ENCODE measurements around the gene COX19. TPM values are rescaled to one million over a fixed set of nuclear protein-coding genes. Genes with fewer than 3 reads are reported as not detected.
A peak's percentile ranks its signal among the peaks of the same experiment; 100 is the strongest.

COX19 gene
- total and polyA plus RNA-seq, 2 of the 13 experiments (the other 11 are each of a cell fraction or from before 2014, with no cell fraction given): 11.5 to 21.7 TPM

DNA sequence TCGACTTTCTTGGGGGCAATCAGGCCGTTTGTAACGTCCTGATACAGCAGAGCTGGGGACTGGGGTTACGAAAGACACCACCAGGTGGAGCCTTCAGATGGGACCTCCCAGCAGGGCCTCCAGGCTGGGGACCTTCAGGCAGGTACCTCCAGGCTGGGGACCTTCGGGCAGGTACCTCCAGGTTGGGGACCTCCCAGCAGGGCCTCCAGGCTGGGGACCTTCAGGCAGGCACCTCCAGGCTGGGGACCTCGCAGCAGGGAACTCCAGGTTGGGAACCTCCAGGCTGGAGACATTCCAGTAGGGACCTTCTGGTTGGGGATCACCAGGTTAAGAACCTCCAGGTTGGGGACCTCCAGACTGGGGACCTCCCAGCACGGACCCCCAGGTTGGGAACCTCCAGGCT is 45.5 kb upstream of the COX19 start (continued):
- TF ChIP-seq, protein P1, sequence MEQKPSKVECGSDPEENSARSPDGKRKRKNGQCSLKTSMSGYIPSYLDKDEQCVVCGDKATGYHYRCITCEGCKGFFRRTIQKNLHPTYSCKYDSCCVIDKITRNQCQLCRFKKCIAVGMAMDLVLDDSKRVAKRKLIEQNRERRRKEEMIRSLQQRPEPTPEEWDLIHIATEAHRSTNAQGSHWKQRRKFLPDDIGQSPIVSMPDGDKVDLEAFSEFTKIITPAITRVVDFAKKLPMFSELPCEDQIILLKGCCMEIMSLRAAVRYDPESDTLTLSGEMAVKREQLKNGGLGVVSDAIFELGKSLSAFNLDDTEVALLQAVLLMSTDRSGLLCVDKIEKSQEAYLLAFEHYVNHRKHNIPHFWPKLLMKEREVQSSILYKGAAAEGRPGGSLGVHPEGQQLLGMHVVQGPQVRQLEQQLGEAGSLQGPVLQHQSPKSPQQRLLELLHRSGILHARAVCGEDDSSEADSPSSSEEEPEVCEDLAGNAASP (CRISPR knock-in tag; IDR thresholded peaks at IDR 0.05; ENCODE audit: borderline replicate concordance): no peak

- Histone ChIP-seq H2AFZ (ENCODE audit: low read length) (no peak overlapping the region), H3K27me3 (ENCODE audit: control insufficient read depth in 1 of 2, insufficient read depth in 2 of 2, low read length in 2 of 2) (no peaks in the 10 kb centered on the region), H4K20me1 (ENCODE audit: insufficient read depth, low read length) (no peaks in the 10 kb centered on the region), H3K4me3 (replicated peaks in 1 of 3; ENCODE audit: insufficient read depth in 1 of 3, low read depth in 2 of 3, low read length in 3 of 3) (no peak overlapping the region), H3K9ac (ENCODE audit: insufficient read depth, low read depth, low read length) (no peak overlapping the region), H3K27ac (ENCODE audit: extremely low read length, insufficient read depth, low read length) (no peak overlapping the region), H3K4me2 (ENCODE audit: low read depth, low read length) (no peak overlapping the region), H3K79me2 (ENCODE audit: insufficient read depth, low read length) (peaks cover 5% of the 10 kb centered on the region), H3K9me3 (ENCODE audit: low read length) (no peaks in the 10 kb centered on the region), H3K36me3 (replicated peaks in 1 of 2; ENCODE audit: control insufficient read depth in 1 of 2, insufficient read depth in 2 of 2, low read length in 2 of 2) (peaks cover 2 to 9% of the 10 kb centered on the region in 2 experiments; a peak in 3 of 5 replicates), H3K4me1 (ENCODE audit: insufficient read depth, low read length) (peaks cover 29% of the 10 kb centered on the region)
- WGBS (ENCODE audit: low lambda C conversion rate): 96% methylated on average over 22 of the region's 42 CpGs
- DNase-seq (ENCODE audit: low spot score): no peak
- ChIA-PET POLR2A (interaction anchor here (0.7 kb wide), 2 partner anchors 42 to 70 kb away, joined by 3 to 4 read pairs; no protein-coding TSS in a partner anchor), CTCF (ENCODE audit: low intra/inter-chr PET ratio, low total read pairs) (interaction anchor here (0.7 to 1.4 kb wide), 2 partner anchors 24 to 46 kb away, joined by 3 to 7 read pairs; partner anchors contain the start of gene GPR146)
- BruUV-seq (replicated peaks): no TSS peak
- intact Hi-C loops (cut with micrococcal nuclease; ENCODE audit: unreplicated experiment) (no loop called here), in situ Hi-C loops (cut with HindIII; ENCODE audit: extremely low pct_ligation_motif_present, low pct_unique_long_range_greater_than_20kb) (no loop called here)
- no peak for FAIRE-seq
- TF ChIP-seq AGO2 (optimal IDR thresholded peaks at IDR 0.05; ENCODE audit: low read depth, low read length) (peak; percentile 50), HNRNPLL (IDR thresholded peaks at IDR 0.05; ENCODE audit: low read depth, low read length, poor library complexity, severe bottlenecking) (peak; percentile 1), EP300 (IDR thresholded peaks at IDR 0.05; ENCODE audit: low read depth in 2 of 2, low read length in 2 of 2) (no peak), EP300 (CRISPR knock-in tag; IDR thresholded peaks at IDR 0.05; ENCODE audit: borderline replicate concordance) (no peak), AHR (CRISPR knock-in tag; IDR thresholded peaks at IDR 0.05) (no peak), HES4 (CRISPR knock-in tag; IDR thresholded peaks at IDR 0.05; ENCODE audit: borderline replicate concordance) (no peak), CCAR2 (optimal IDR thresholded peaks at IDR 0.05; ENCODE audit: low read depth, low read length) (no peak), ZNF256 (CRISPR knock-in tag; conservative IDR thresholded peaks at IDR 0.05) (no peak)
- TF ChIP-seq, protein P2, sequence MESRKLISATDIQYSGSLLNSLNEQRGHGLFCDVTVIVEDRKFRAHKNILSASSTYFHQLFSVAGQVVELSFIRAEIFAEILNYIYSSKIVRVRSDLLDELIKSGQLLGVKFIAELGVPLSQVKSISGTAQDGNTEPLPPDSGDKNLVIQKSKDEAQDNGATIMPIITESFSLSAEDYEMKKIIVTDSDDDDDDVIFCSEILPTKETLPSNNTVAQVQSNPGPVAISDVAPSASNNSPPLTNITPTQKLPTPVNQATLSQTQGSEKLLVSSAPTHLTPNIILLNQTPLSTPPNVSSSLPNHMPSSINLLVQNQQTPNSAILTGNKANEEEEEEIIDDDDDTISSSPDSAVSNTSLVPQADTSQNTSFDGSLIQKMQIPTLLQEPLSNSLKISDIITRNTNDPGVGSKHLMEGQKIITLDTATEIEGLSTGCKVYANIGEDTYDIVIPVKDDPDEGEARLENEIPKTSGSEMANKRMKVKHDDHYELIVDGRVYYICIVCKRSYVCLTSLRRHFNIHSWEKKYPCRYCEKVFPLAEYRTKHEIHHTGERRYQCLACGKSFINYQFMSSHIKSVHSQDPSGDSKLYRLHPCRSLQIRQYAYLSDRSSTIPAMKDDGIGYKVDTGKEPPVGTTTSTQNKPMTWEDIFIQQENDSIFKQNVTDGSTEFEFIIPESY (CRISPR knock-in tag; IDR thresholded peaks at IDR 0.05): peak; percentile 35; the same call in 1 of the 2 replicates
- TF ChIP-seq, protein P3, sequence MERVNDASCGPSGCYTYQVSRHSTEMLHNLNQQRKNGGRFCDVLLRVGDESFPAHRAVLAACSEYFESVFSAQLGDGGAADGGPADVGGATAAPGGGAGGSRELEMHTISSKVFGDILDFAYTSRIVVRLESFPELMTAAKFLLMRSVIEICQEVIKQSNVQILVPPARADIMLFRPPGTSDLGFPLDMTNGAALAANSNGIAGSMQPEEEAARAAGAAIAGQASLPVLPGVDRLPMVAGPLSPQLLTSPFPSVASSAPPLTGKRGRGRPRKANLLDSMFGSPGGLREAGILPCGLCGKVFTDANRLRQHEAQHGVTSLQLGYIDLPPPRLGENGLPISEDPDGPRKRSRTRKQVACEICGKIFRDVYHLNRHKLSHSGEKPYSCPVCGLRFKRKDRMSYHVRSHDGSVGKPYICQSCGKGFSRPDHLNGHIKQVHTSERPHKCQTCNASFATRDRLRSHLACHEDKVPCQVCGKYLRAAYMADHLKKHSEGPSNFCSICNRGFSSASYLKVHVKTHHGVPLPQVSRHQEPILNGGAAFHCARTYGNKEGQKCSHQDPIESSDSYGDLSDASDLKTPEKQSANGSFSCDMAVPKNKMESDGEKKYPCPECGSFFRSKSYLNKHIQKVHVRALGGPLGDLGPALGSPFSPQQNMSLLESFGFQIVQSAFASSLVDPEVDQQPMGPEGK (CRISPR knock-in tag; IDR thresholded peaks at IDR 0.05): 0 out of 2 replicates have a peak, but pooled peaks have one; percentile 29
- no peak for ATAC-seq
Measured at GRCh38 chr7:1019789-1020610, 44.7 kb upstream of the COX19 start.
